Hepatocyte (in vitro differentiated cells): ENCODE measurements around the gene LDB1. TPM values are rescaled to one million over a fixed set of nuclear protein-coding genes. Genes with fewer than 3 reads are reported as not detected.

Source experiments
- DNase-seq: peaks from one replicate; pipeline ENCODE4 v3.0.0-alpha.2; 2016; ENCODE audit warnings: low spot score
- H2AFZ ChIP-seq: fragments of 200-600 bp; sonication (generic); 2 replicates; pipeline ENCODE4 v1.6.0; 2016; ENCODE audit warnings: antibody characterized with exemption, mild to moderate bottlenecking
- H3K27ac ChIP-seq: fragments of 200-600 bp; sonication (generic); 2 replicates; pipeline ENCODE4 v1.5.1; 2016; ENCODE audit warnings: mild to moderate bottlenecking
- H3K27me3 ChIP-seq: fragments of 200-600 bp; sonication (generic); 2 replicates; pipeline ENCODE4 v1.6.1; 2016
- H3K36me3 ChIP-seq: fragments of 200-600 bp; sonication (generic); replicated peaks from 2 replicates; pipeline ENCODE4 v1.5.1; 2016; ENCODE audit warnings: low read depth; ENCODE audit not compliant: insufficient read depth
- H3K4me1 ChIP-seq: fragments of 200-600 bp; sonication (generic); 2 replicates; pipeline ENCODE4 v1.5.1; 2016; ENCODE audit warnings: mild to moderate bottlenecking, moderate library complexity; ENCODE audit not compliant: insufficient read depth
- H3K4me2 ChIP-seq: fragments of 200-600 bp; sonication (generic); 2 replicates; pipeline ENCODE4 v1.6.0; 2016
- H3K4me3 ChIP-seq: fragments of 200-600 bp; sonication (generic); 2 replicates; pipeline ENCODE4 v1.5.1; 2016; ENCODE audit warnings: mild to moderate bottlenecking
- H3K79me2 ChIP-seq: fragments of 200-600 bp; sonication (generic); 2 replicates; pipeline ENCODE4 v1.6.0; 2017; ENCODE audit warnings: mild to moderate bottlenecking
- H3K9me2 ChIP-seq: fragments of 200-600 bp; sonication (generic); replicated peaks from 2 replicates; pipeline ENCODE4 v1.6.0; 2017; ENCODE audit warnings: mild to moderate bottlenecking; ENCODE audit not compliant: insufficient read depth
- H3K9me3 ChIP-seq: fragments of 200-600 bp; sonication (generic); 2 replicates; pipeline ENCODE4 v1.5.1; 2016; ENCODE audit warnings: low read depth, mild to moderate bottlenecking
- H4K20me1 ChIP-seq: fragments of 200-600 bp; sonication (generic); 2 replicates; pipeline ENCODE4 v1.6.0; 2016; ENCODE audit warnings: mild to moderate bottlenecking; ENCODE audit not compliant: insufficient read depth, poor library complexity, severe bottlenecking
- CTCF ChIP-seq: fragments of 200-600 bp; sonication (generic); IDR thresholded peaks from 2 replicates; pipeline ENCODE4 v1.5.1; 2016; ENCODE audit warnings: antibody characterized with exemption, mild to moderate bottlenecking; ENCODE audit not compliant: poor library complexity
- EZH2 ChIP-seq: fragments of 200-600 bp; sonication (generic); IDR thresholded peaks from 2 replicates; pipeline ENCODE4 v1.6.1; 2016; ENCODE audit warnings: antibody characterized with exemption, mild to moderate bottlenecking, borderline replicate concordance
- EZH2phosphoT487 ChIP-seq: fragments of 200-600 bp; sonication (generic); IDR thresholded peaks from one replicate; pipeline ENCODE4 v1.6.1; 2018; ENCODE audit warnings: antibody characterized with exemption, mild to moderate bottlenecking, low read depth, moderate library complexity; ENCODE audit not compliant: unreplicated experiment, severe bottlenecking
- WGBS: methylation state at CpG from one replicate; pipeline ENCODE4 v1.1.6; 2016; ENCODE audit warnings: low lambda C conversion rate; ENCODE audit errors: missing lambda C conversion rate; 5-methylcytosine and 5-hydroxymethylcytosine counted together
- polyA plus RNA-seq: library from polyadenylated mRNA; unstranded; fragments of >200 nt; fragmentation: Nextera tagmentation; extraction: Ambion mirVana; gene quantifications from 2 replicates; pipeline ENCODE4 v1.2.1, GENCODE V29; 2016
- total RNA-seq: library from RNA; depleted of rRNA; stranded (reverse); fragments of >200 nt; gene quantifications from 2 replicates; pipeline ENCODE4 v1.2.3, GENCODE V29; 2014

LDB1 gene
- total and polyA plus RNA-seq, 2 experiments from 2014 or later: 28.2 to 46.3 TPM

- 40% methylated on average over 8 of the region's 12 CpGs for WGBS
- Histone ChIP-seq H2AFZ (no peak overlapping the region), H3K36me3 (no peaks in the 10 kb centered on the region), H3K27ac (peak overlapping the region; percentile 95), H3K79me2 (peaks cover 69% of the 10 kb centered on the region), H3K9me2 (no peaks in the 10 kb centered on the region), H3K27me3 (no peaks in the 10 kb centered on the region), H3K4me3 (no peak overlapping the region), H3K9me3 (no peaks in the 10 kb centered on the region), H4K20me1 (peaks cover 17% of the 10 kb centered on the region), H3K4me2 (peak overlapping the region; percentile 78), H3K4me1 (peaks cover 51% of the 10 kb centered on the region)
- DNase-seq: peak; percentile 93
- TF ChIP-seq CTCF: peak; percentile 41
- TF ChIP-seq EZH2: no peak
Measured at GRCh38 chr10:102117391-102118159, 2.6 kb downstream of the LDB1 start.

GRCh38 chr10:102116656-102117055 is 3.5 kb downstream of the LDB1 start:
- no peak overlapping the region for H3K4me3 ChIP-seq
- H4K20me1 ChIP-seq: peaks cover 27% of the 10 kb centered on the region
- H3K9me3 ChIP-seq: no peaks in the 10 kb centered on the region
- peak overlapping the region; percentile 95 for H3K27ac ChIP-seq
- H3K27me3 ChIP-seq: no peaks in the 10 kb centered on the region
- H3K4me2 ChIP-seq: peak overlapping the region; percentile 78
- H3K79me2 ChIP-seq: peaks cover 78% of the 10 kb centered on the region
- no peaks in the 10 kb centered on the region for H3K9me2 ChIP-seq
- no peak for DNase-seq
- no peaks in the 10 kb centered on the region for H3K36me3 ChIP-seq
- WGBS: 76% methylated on average over 1 of the region's 1 CpG
- peaks cover 51% of the 10 kb centered on the region for H3K4me1 ChIP-seq
- no peak overlapping the region for H2AFZ ChIP-seq
- TF ChIP-seq CTCF (no peak), EZH2phosphoT487 (no peak), EZH2 (no peak)

GRCh38 chr10:102115775-102116174 is 4.4 kb downstream of the LDB1 start:
- Histone ChIP-seq H3K27ac (peak overlapping the region; percentile 95), H3K9me2 (no peaks in the 10 kb centered on the region), H3K4me3 (no peak overlapping the region), H3K79me2 (peaks cover 87% of the 10 kb centered on the region), H3K4me2 (peak overlapping the region; percentile 78), H3K9me3 (no peaks in the 10 kb centered on the region), H4K20me1 (peaks cover 35% of the 10 kb centered on the region), H3K27me3 (no peaks in the 10 kb centered on the region), H2AFZ (no peak overlapping the region), H3K36me3 (no peaks in the 10 kb centered on the region), H3K4me1 (peaks cover 51% of the 10 kb centered on the region)
- 43% methylated on average over 3 of the region's 3 CpGs for WGBS
- no peak for DNase-seq
- TF ChIP-seq EZH2: no peak
- no peak for TF ChIP-seq CTCF
- no peak for TF ChIP-seq EZH2phosphoT487
